WTC11 (cell line): ENCODE measurements around the gene VTI1A. TPM values are rescaled to one million over a fixed set of nuclear protein-coding genes. Genes with fewer than 3 reads are reported as not detected.

Experiments used
- ATAC-seq: fragments of 200-7000 bp; cut with Tn5 transposase; 2 replicates; pipeline ENCODE4 v1.10.0; 2021; ENCODE audit warnings: mild to moderate bottlenecking, moderate library complexity
- CTCF ChIA-PET: fragments of 300-600 bp; sonication (Branson Sonifier 250); formaldehyde crosslinking; loops from one replicate; lab custom pipeline; 2021; ENCODE audit warnings: antibody characterized with exemption; lab: Charles Lee
- POLR2A ChIA-PET: fragments of 350-600 bp; sonication (Branson Sonifier 250); formaldehyde crosslinking; loops from one replicate; lab custom pipeline; 2021; ENCODE audit warnings: antibody characterized with exemption; lab: Charles Lee
- DNase-seq: peaks from one replicate; pipeline ENCODE4 v3.0.0; 2021; ENCODE audit warnings: low spot score
- H3K27ac Mint-ChIP-seq: 2 replicates; pipeline ENCODE4 v1.8.0; 2021; ENCODE audit warnings: mixed read lengths
- H3K27me3 Mint-ChIP-seq: 2 replicates; pipeline ENCODE4 v1.8.0; 2021; ENCODE audit warnings: low read depth, mild to moderate bottlenecking, moderate library complexity, mixed read lengths
- H3K36me3 Mint-ChIP-seq: 2 replicates; pipeline ENCODE4 v1.8.0; 2021; ENCODE audit warnings: mixed read lengths
- H3K4me1 Mint-ChIP-seq: 2 replicates; pipeline ENCODE4 v1.8.0; 2022; ENCODE audit warnings: mixed read lengths
- H3K4me3 Mint-ChIP-seq: 2 replicates; pipeline ENCODE4 v1.8.0; 2021; ENCODE audit warnings: mild to moderate bottlenecking, moderate library complexity, mixed read lengths
- H3K9me3 Mint-ChIP-seq: 2 replicates; pipeline ENCODE4 v1.8.0; 2021; ENCODE audit warnings: mixed read lengths
- FOXP1 ChIP-seq: sonication (generic); formaldehyde crosslinking; IDR thresholded peaks from 2 replicates; pipeline ENCODE4 v1.8.0; 2022; ENCODE audit warnings: missing genetic modification reagents, mild to moderate bottlenecking, moderate library complexity, borderline replicate concordance
- GABPB1 ChIP-seq: sonication (generic); formaldehyde crosslinking; IDR thresholded peaks from 2 replicates; pipeline ENCODE4 v1.8.1; 2023; ENCODE audit warnings: mild to moderate bottlenecking, missing genetic modification reagents
- GTF2I ChIP-seq: fragments of 250-450 bp; sonication (Bioruptor Pico); conservative IDR thresholded peaks from 2 replicates; pipeline ENCODE4 v1.4.0; 2021; ENCODE audit warnings: mild to moderate bottlenecking
- NFYB ChIP-seq: sonication (generic); formaldehyde crosslinking; conservative IDR thresholded peaks from 2 replicates; pipeline ENCODE4 v1.8.0; 2022; ENCODE audit warnings: low read depth, missing genetic modification reagents
- NR2C2 ChIP-seq: sonication (generic); formaldehyde crosslinking; IDR thresholded peaks from 2 replicates; pipeline ENCODE4 v1.8.0; 2022; ENCODE audit warnings: mild to moderate bottlenecking, missing genetic modification reagents
- PRRX2 ChIP-seq: fragments of 250-450 bp; sonication (Bioruptor Pico); IDR thresholded peaks from 2 replicates; pipeline ENCODE4 v1.8.0; 2021; ENCODE audit warnings: mild to moderate bottlenecking
- TEAD1 ChIP-seq: sonication (generic); formaldehyde crosslinking; IDR thresholded peaks from 2 replicates; pipeline ENCODE4 v1.8.0; 2022; ENCODE audit warnings: mild to moderate bottlenecking, missing genetic modification reagents
- ZNF138 ChIP-seq: sonication (generic); formaldehyde crosslinking; conservative IDR thresholded peaks from 2 replicates; pipeline ENCODE4 v1.8.1; 2022; ENCODE audit warnings: mild to moderate bottlenecking, moderate library complexity, missing genetic modification reagents
- ZNF263 ChIP-seq: sonication (generic); formaldehyde crosslinking; IDR thresholded peaks from 2 replicates; pipeline ENCODE4 v1.8.1; 2022; ENCODE audit warnings: low read depth, mild to moderate bottlenecking, moderate library complexity, missing genetic modification reagents
- ZNF317 ChIP-seq: sonication (generic); formaldehyde crosslinking; IDR thresholded peaks from 2 replicates; pipeline ENCODE4 v1.8.1; 2023; ENCODE audit warnings: low read depth, mild to moderate bottlenecking, moderate library complexity, missing genetic modification reagents, borderline replicate concordance
- ZNF396 ChIP-seq: fragments of 250-450 bp; sonication (Bioruptor Pico); IDR thresholded peaks from 2 replicates; pipeline ENCODE4 v1.8.0; 2021; ENCODE audit warnings: mild to moderate bottlenecking, moderate library complexity, borderline replicate concordance
- ZNF423 ChIP-seq: fragments of 250-450 bp; sonication (Bioruptor Pico); IDR thresholded peaks from 2 replicates; pipeline ENCODE4 v2.1.2; 2022; ENCODE audit warnings: mild to moderate bottlenecking, moderate library complexity
- ZNF671 ChIP-seq: fragments of 250-450 bp; sonication (Bioruptor Pico); IDR thresholded peaks from 2 replicates; pipeline ENCODE4 v1.8.0; 2021; ENCODE audit warnings: mild to moderate bottlenecking
- total RNA-seq: library from RNA; stranded (reverse); gene quantifications from 3 replicates; pipeline ENCODE4 v1.2.3, GENCODE V29; 2021
- TF ChIP-seq, protein P1 (sequence below): sonication (generic); formaldehyde crosslinking; IDR thresholded peaks from 2 replicates; pipeline ENCODE4 v1.8.1; 2023; ENCODE audit warnings: mild to moderate bottlenecking, missing genetic modification reagents
- TF ChIP-seq, protein P2 (sequence below): sonication (generic); formaldehyde crosslinking; IDR thresholded peaks from 2 replicates; pipeline ENCODE4 v1.8.1; 2022; ENCODE audit warnings: low read depth, missing genetic modification reagents, borderline replicate concordance
- TF ChIP-seq, protein P3 (sequence below): sonication (generic); formaldehyde crosslinking; IDR thresholded peaks from 2 replicates; pipeline ENCODE4 v1.8.0; 2022; ENCODE audit warnings: mild to moderate bottlenecking, missing genetic modification reagents
- TF ChIP-seq, protein P4 (sequence below): sonication (generic); formaldehyde crosslinking; IDR thresholded peaks from 2 replicates; pipeline ENCODE4 v1.8.0; 2023; ENCODE audit warnings: missing genetic modification reagents
- TF ChIP-seq, protein P5 (sequence below): sonication (generic); formaldehyde crosslinking; IDR thresholded peaks from 2 replicates; pipeline ENCODE4 v1.8.0; 2023; ENCODE audit warnings: mild to moderate bottlenecking, missing genetic modification reagents
- TF ChIP-seq, protein P6 (sequence below): sonication (generic); formaldehyde crosslinking; IDR thresholded peaks from 2 replicates; pipeline ENCODE4 v1.8.1; 2022; ENCODE audit warnings: missing genetic modification reagents, borderline replicate concordance
- TF ChIP-seq, protein P7 (sequence below): fragments of 250-450 bp; sonication (Bioruptor Pico); IDR thresholded peaks from 2 replicates; pipeline ENCODE4 v1.9.0; 2021; ENCODE audit warnings: moderate library complexity, mild to moderate bottlenecking, inconsistent platforms, borderline replicate concordance

The VTI1A gene
- total RNA-seq, 1 experiment from 2014 or later, result 20.1 TPM

DNA sequence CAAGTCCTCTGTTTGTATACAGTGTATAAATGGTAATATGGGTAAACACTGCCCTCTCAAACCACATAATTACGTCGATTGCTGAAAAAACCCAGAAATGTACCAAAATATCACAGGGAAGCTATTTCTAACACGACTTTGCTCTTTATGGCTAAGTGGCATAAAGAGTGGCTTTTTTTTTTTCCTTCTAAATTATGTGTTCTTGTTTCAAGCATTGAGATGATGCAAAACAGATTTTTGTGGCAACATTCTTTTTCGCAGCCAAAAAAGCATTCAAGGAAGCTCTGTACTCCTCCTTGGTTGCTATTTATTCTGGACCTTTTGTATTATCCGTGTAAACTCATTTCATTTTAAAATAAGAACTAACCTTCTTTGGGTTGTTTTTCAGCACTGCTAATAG, 138.9 kb downstream of the VTI1A start:
- Mint-ChIP-seq H3K4me1 (peaks cover 42% of the 10 kb centered on the region), H3K9me3 (no peaks in the 10 kb centered on the region), H3K4me3 (no peak overlapping the region), H3K27me3 (no peaks in the 10 kb centered on the region), H3K27ac (no peak overlapping the region), H3K36me3 (no peaks in the 10 kb centered on the region)
- TF ChIP-seq, protein P1, sequence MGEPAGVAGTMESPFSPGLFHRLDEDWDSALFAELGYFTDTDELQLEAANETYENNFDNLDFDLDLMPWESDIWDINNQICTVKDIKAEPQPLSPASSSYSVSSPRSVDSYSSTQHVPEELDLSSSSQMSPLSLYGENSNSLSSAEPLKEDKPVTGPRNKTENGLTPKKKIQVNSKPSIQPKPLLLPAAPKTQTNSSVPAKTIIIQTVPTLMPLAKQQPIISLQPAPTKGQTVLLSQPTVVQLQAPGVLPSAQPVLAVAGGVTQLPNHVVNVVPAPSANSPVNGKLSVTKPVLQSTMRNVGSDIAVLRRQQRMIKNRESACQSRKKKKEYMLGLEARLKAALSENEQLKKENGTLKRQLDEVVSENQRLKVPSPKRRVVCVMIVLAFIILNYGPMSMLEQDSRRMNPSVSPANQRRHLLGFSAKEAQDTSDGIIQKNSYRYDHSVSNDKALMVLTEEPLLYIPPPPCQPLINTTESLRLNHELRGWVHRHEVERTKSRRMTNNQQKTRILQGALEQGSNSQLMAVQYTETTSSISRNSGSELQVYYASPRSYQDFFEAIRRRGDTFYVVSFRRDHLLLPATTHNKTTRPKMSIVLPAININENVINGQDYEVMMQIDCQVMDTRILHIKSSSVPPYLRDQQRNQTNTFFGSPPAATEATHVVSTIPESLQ (CRISPR knock-in tag), result no peak
- TF ChIP-seq NFYB (CRISPR knock-in tag) (no peak), ZNF317 (CRISPR knock-in tag) (no peak), ZNF423 (CRISPR knock-in tag) (no peak), TEAD1 (CRISPR knock-in tag) (no peak), NR2C2 (CRISPR knock-in tag) (no peak), GABPB1 (CRISPR knock-in tag) (no peak), ZNF396 (CRISPR knock-in tag) (no peak), ZNF138 (CRISPR knock-in tag) (no peak)
- TF ChIP-seq, protein P2, sequence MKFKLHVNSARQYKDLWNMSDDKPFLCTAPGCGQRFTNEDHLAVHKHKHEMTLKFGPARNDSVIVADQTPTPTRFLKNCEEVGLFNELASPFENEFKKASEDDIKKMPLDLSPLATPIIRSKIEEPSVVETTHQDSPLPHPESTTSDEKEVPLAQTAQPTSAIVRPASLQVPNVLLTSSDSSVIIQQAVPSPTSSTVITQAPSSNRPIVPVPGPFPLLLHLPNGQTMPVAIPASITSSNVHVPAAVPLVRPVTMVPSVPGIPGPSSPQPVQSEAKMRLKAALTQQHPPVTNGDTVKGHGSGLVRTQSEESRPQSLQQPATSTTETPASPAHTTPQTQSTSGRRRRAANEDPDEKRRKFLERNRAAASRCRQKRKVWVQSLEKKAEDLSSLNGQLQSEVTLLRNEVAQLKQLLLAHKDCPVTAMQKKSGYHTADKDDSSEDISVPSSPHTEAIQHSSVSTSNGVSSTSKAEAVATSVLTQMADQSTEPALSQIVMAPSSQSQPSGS (CRISPR knock-in tag), result no peak
- ChIA-PET CTCF (no interaction called here), POLR2A (no interaction called here)
- DNase-seq, result no peak
- ATAC-seq, result no peak

DNA sequence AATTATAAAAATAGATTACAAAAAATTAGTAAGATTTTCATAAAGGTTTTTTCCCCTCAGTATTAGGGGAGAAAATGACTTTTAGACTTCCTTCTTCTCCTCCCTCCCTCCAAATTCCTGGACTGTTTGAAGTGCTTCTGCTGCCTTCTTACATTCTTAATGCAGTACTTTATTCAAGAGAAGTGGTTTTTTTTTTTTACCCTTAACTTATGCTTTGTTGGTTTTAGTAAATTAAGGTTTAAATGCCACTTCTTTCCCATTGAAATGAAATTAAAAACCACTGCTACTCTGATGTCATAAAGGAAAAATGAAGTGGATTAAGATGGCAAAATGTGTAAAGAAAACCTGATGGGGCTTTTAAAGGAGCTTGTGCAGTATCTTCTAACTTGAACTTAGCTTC, 140.7 kb downstream of the VTI1A start:
- ChIA-PET CTCF (interaction anchor here (1.1 kb wide), 1 partner anchor 797 kb away, joined by 3 read pairs; no protein-coding TSS in a partner anchor), POLR2A (no interaction called here)
- Mint-ChIP-seq H3K9me3 (no peaks in the 10 kb centered on the region), H3K27me3 (no peaks in the 10 kb centered on the region), H3K4me3 (no peak overlapping the region), H3K36me3 (no peaks in the 10 kb centered on the region), H3K27ac (no peak overlapping the region), H3K4me1 (peaks cover 42% of the 10 kb centered on the region)
- no peak for TF ChIP-seq GTF2I (CRISPR knock-in tag)
- TF ChIP-seq, protein P3, sequence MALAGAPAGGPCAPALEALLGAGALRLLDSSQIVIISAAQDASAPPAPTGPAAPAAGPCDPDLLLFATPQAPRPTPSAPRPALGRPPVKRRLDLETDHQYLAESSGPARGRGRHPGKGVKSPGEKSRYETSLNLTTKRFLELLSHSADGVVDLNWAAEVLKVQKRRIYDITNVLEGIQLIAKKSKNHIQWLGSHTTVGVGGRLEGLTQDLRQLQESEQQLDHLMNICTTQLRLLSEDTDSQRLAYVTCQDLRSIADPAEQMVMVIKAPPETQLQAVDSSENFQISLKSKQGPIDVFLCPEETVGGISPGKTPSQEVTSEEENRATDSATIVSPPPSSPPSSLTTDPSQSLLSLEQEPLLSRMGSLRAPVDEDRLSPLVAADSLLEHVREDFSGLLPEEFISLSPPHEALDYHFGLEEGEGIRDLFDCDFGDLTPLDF (CRISPR knock-in tag), result no peak
- no peak for TF ChIP-seq ZNF263 (CRISPR knock-in tag)
- TF ChIP-seq, protein P4, sequence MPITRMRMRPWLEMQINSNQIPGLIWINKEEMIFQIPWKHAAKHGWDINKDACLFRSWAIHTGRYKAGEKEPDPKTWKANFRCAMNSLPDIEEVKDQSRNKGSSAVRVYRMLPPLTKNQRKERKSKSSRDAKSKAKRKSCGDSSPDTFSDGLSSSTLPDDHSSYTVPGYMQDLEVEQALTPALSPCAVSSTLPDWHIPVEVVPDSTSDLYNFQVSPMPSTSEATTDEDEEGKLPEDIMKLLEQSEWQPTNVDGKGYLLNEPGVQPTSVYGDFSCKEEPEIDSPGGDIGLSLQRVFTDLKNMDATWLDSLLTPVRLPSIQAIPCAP (CRISPR knock-in tag), result no peak
- ATAC-seq (no peak), DNase-seq (no peak)

DNA sequence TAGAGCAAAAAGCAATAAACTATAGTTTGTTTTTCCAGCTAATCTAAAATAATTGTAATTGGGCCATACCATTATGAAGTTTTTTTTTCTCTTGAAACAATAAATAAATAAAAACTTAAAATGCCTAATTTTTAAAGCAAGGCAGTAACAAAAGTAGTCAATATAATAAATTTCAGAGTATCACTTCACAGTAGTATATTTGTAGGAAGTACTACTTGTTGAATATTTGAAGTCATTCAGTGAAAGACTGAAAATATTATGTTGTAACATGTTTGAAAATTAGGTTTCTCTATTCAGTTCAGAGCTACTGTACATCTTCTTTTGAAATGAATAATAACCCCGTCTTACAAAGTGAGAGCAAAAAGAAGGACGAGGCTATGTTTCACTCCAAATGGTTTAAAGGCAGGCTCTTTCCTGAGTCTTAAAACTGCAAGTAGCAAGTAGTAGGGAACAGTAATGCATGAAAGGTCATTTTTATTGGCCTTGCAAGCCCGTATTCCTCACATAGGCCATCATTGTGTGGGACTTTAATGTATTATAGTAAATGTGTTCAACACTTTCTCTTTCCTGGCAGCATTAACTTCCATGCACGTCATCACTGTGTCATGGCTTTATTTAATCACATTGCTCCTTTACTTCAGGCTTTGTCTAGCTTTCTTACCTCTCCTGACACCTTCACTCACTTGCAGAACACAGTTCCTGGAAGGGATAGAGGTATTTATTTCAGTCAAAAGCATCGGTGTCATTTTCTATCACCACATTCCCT, 141.4 kb downstream of the VTI1A start:
- DNase-seq, result no peak
- Mint-ChIP-seq H3K27ac (no peak overlapping the region), H3K9me3 (no peaks in the 10 kb centered on the region), H3K27me3 (no peaks in the 10 kb centered on the region), H3K4me1 (peaks cover 35% of the 10 kb centered on the region), H3K36me3 (no peaks in the 10 kb centered on the region), H3K4me3 (no peak overlapping the region)
- ATAC-seq, result no peak
- ChIA-PET CTCF (no interaction called here), POLR2A (no interaction called here)
- TF ChIP-seq, protein P5, sequence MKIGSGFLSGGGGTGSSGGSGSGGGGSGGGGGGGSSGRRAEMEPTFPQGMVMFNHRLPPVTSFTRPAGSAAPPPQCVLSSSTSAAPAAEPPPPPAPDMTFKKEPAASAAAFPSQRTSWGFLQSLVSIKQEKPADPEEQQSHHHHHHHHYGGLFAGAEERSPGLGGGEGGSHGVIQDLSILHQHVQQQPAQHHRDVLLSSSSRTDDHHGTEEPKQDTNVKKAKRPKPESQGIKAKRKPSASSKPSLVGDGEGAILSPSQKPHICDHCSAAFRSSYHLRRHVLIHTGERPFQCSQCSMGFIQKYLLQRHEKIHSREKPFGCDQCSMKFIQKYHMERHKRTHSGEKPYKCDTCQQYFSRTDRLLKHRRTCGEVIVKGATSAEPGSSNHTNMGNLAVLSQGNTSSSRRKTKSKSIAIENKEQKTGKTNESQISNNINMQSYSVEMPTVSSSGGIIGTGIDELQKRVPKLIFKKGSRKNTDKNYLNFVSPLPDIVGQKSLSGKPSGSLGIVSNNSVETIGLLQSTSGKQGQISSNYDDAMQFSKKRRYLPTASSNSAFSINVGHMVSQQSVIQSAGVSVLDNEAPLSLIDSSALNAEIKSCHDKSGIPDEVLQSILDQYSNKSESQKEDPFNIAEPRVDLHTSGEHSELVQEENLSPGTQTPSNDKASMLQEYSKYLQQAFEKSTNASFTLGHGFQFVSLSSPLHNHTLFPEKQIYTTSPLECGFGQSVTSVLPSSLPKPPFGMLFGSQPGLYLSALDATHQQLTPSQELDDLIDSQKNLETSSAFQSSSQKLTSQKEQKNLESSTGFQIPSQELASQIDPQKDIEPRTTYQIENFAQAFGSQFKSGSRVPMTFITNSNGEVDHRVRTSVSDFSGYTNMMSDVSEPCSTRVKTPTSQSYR (CRISPR knock-in tag), result no peak
- TF ChIP-seq, protein P6, sequence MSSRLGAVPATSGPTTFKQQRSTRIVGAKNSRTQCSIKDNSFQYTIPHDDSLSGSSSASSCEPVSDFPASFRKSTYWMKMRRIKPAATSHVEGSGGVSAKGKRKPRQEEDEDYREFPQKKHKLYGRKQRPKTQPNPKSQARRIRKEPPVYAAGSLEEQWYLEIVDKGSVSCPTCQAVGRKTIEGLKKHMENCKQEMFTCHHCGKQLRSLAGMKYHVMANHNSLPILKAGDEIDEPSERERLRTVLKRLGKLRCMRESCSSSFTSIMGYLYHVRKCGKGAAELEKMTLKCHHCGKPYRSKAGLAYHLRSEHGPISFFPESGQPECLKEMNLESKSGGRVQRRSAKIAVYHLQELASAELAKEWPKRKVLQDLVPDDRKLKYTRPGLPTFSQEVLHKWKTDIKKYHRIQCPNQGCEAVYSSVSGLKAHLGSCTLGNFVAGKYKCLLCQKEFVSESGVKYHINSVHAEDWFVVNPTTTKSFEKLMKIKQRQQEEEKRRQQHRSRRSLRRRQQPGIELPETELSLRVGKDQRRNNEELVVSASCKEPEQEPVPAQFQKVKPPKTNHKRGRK (CRISPR knock-in tag), result no peak
- TF ChIP-seq PRRX2 (CRISPR knock-in tag) (no peak), ZNF263 (CRISPR knock-in tag) (no peak), FOXP1 (CRISPR knock-in tag) (no peak), ZNF671 (CRISPR knock-in tag) (no peak)
- TF ChIP-seq, protein P7, sequence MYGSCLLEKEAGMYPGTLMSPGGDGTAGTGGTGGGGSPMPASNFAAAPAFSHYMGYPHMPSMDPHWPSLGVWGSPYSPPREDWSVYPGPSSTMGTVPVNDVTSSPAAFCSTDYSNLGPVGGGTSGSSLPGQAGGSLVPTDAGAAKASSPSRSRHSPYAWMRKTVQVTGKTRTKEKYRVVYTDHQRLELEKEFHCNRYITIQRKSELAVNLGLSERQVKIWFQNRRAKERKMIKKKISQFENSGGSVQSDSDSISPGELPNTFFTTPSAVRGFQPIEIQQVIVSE, result no peak
